GM12891 (cell line): ENCODE measurements around the gene ZNF605.
"Not testable (repeated sequence)": the region's sequence is repeated elsewhere in the genome, so short reads cannot be mapped to it uniquely, and the experiment has no call there.

Experiments used
- DNase-seq: peaks from one replicate; pipeline ENCODE4 v3.0.0; 2011; ENCODE audit warnings: low spot score; ENCODE audit not compliant: insufficient read length
- FAIRE-seq: peaks from 2 replicates; lab custom pipeline; 2011; peaks lifted over from hg19 to GRCh38; lab: Jason Lieb, UNC
- PAX5 ChIP-seq: IDR thresholded peaks from 2 replicates; pipeline ENCODE4 v1.6.1; 2011; ENCODE audit warnings: low read length, moderate library complexity, mild to moderate bottlenecking; ENCODE audit not compliant: insufficient read depth, severe bottlenecking
- POLR2A ChIP-seq: IDR thresholded peaks from 2 replicates; pipeline ENCODE4 v1.6.1; 2011; ENCODE audit warnings: low read depth, low read length, control low read depth
- POLR2AphosphoS5 ChIP-seq: IDR thresholded peaks from 2 replicates; pipeline ENCODE4 v1.6.1; 2011; ENCODE audit warnings: low read depth, low read length, control low read depth
- POU2F2 ChIP-seq: IDR thresholded peaks from 2 replicates; pipeline ENCODE4 v1.6.1; 2011; ENCODE audit warnings: low read depth, mild to moderate bottlenecking, control low read depth, low read length, moderate library complexity
- SPI1 ChIP-seq: IDR thresholded peaks from 2 replicates; pipeline ENCODE4 v1.6.1; 2011; ENCODE audit warnings: low read depth, low read length, control low read depth
- TAF1 ChIP-seq: IDR thresholded peaks from 2 replicates; pipeline ENCODE4 v1.6.1; 2011; ENCODE audit warnings: low read depth, low read length, control low read depth

The ZNF605 gene

DNA sequence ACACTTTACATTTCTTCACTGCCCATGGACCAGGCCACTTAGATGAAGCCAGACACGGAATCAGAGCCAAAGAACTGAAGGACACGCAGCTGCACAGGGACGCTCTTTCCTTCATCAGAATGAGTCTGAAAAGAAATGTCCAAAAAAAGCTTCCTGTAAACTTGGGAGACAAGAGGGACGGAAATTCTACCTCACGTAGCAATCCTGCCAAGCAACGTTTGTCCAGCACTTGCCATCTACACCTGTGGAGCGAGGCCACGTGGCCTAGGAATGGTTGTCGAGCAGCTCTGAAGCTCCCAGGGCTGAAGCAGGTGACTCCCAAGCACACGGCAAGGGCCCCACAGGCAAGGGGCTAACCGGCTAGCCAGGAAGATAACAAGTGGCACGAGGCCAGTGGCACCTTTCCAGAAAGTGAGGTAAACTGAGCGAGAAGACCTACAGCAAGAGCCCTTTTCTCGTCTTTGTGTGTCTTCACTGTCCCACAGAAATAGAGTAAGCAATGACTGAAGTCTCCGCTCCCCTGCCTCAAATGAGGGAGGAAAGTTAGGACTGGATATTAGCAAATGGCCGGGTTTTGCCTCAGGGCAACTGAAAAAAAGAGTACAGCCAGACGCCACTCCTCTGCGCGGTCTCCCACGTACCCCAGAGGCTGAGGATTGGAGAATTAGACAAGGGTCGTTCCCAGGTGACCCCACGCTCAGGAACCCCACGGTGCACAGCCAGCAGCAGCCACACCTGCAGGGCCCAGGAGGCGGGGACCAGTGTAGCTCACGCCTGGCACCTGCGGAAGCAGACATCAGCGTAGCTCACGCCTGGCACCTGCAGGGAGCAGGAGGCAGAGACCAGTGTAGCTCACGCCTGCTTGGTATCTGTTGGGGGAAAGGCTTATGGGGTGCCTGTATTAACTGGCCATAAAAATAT lies 7.7 kb downstream of the ZNF605 start:
- no peak for FAIRE-seq
- no peak for DNase-seq
- no peak for TF ChIP-seq POLR2AphosphoS5
- TF ChIP-seq POLR2A, result no peak

GRCh38 chr12:132946246-132946820 lies 9.8 kb downstream of the ZNF605 start:
- no peak for FAIRE-seq
- no peak for TF ChIP-seq POU2F2
- no peak for TF ChIP-seq SPI1
- no peak for DNase-seq

DNA sequence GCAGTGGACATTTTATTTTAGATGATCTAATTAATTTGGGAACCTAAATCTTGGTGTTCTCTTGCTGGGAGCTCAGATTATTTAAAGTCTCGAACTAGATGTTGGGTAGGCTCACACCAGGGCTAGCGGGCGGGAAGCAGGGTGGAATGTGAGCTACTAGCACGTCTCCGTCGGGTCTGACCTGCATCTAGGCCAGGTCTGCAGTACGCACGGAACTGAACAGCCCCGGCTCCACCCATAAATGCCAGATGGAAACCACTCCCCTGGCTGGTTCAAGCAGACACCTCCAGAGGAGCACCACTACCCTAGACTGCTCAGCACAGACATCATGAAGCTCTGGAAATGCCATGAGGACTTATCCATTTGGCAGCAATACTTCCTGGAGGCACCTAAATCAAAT lies 10.3 kb downstream of the ZNF605 start:
- FAIRE-seq (no peak), DNase-seq (no peak)
- TF ChIP-seq SPI1 (no peak), TAF1 (no peak), POLR2AphosphoS5 (no peak), POU2F2 (no peak), POLR2A (no peak), PAX5 (no peak)

DNA sequence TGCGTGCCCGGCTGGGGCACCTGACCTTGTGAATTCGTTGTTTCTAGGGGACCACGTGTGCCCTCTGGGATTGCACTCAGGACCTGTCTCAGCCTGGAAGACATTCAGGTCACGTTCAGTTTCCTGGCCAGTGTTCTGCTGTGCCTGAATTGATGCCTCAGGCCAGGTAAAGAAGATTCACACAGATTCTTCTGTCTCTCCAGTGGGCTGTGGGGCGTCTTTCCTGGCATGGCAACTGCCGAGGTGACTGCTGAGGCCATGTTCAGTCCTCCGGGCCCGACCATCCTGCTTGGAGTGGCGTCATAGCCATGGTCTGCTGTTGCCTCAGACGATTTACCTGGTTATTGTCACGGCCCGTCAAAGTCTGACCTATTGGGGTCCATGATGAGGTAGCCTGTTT lies 13.5 kb downstream of the ZNF605 start:
- no peak for DNase-seq
- no peak for FAIRE-seq
- TF ChIP-seq POU2F2 (no peak), TAF1 (no peak), POLR2A (no peak), POLR2AphosphoS5 (no peak), SPI1 (no peak), PAX5 (no peak)

DNA sequence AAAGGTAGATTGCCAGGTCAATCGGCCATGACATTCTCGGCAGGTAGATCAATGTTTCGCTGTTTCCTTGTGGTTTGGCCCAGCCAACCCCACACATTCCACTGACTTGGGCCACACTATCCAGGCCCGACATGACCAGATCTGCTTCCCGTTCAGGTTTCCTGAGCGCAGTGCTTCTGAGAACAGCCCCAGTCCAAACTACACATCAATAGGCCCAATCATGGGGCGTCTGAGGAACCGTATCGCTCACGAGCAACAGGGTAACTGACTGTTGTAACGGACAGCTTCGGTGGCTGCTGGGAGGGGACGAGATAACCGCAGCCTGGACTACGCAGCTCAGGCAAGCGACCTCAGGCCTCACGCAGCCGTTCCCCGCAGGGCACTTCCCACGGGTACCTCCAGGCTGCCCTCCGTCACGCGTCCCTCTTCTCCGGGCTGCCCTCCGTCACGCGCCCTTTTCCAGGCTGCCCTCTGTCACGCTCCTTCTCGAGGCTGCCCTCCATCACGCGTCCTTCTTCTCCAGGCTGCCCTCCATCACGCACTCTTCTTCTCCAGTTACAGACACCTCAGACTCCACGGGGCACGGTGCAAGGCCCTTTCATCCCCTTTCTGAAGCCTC lies 14.7 kb downstream of the ZNF605 start:
- TF ChIP-seq SPI1 (no peak), POLR2A (no peak), PAX5 (no peak), TAF1 (no peak), POLR2AphosphoS5 (no peak), POU2F2 (no peak)
- FAIRE-seq, result no peak
- DNase-seq, result no peak

- no peak for TF ChIP-seq POLR2AphosphoS5
- TF ChIP-seq POU2F2, result no peak
- no peak for TF ChIP-seq POLR2A
- TF ChIP-seq SPI1, result no peak
- no peak for TF ChIP-seq TAF1
- TF ChIP-seq PAX5, result no peak
- FAIRE-seq (no peak), DNase-seq (no peak)
These were observed 15.9 kb downstream of the ZNF605 start for GRCh38 chr12:132940071-132940719.

- FAIRE-seq, DNase-seq: not testable (repeated sequence)
These were observed 17.3 kb downstream of the ZNF605 start for GRCh38 chr12:132938807-132939206.

GRCh38 chr12:132937476-132937875 lies 18.6 kb downstream of the ZNF605 start:
- TF ChIP-seq SPI1, result no peak
- no peak for TF ChIP-seq TAF1
- no peak for TF ChIP-seq POLR2AphosphoS5
- TF ChIP-seq PAX5, result no peak
- no peak for TF ChIP-seq POLR2A
- no peak for TF ChIP-seq POU2F2
- no peak for FAIRE-seq
- DNase-seq, result no peak

- DNase-seq, FAIRE-seq: not testable (repeated sequence)
These were observed 19.2 kb downstream of the ZNF605 start for GRCh38 chr12:132936921-132937320.

DNA sequence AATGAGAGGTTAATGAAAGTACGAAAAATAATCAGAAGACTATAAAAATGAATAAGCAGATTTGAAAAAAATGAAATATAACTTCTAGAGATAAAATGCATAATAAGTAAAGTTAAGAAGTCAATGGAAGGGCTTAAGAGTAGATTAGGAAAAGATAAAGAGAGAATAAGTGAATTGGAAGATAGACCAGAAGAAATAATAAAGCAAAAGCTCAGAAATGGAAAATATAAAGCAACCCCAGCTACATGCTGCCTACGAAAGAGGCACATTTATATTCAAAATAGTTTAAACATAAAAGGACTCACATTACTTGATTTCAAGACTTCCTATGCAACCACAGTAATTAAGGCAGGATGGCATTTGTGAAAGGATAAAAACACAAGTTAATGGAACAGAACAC lies 19.9 kb downstream of the ZNF605 start:
- DNase-seq (no peak), FAIRE-seq (no peak)
- no peak for TF ChIP-seq SPI1
- TF ChIP-seq POLR2AphosphoS5, result no peak
- TF ChIP-seq POLR2A, result no peak
